ENCODE data around the gene WDCP.
"Not testable (repeated sequence)": the region's sequence is repeated elsewhere in the genome, so short reads cannot be mapped to it uniquely, and the experiment has no call there.

Gene WDCP, protein sequence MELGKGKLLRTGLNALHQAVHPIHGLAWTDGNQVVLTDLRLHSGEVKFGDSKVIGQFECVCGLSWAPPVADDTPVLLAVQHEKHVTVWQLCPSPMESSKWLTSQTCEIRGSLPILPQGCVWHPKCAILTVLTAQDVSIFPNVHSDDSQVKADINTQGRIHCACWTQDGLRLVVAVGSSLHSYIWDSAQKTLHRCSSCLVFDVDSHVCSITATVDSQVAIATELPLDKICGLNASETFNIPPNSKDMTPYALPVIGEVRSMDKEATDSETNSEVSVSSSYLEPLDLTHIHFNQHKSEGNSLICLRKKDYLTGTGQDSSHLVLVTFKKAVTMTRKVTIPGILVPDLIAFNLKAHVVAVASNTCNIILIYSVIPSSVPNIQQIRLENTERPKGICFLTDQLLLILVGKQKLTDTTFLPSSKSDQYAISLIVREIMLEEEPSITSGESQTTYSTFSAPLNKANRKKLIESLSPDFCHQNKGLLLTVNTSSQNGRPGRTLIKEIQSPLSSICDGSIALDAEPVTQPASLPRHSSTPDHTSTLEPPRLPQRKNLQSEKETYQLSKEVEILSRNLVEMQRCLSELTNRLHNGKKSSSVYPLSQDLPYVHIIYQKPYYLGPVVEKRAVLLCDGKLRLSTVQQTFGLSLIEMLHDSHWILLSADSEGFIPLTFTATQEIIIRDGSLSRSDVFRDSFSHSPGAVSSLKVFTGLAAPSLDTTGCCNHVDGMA

GRCh38 chr2:24046930-24047702 lies at the start of gene WDCP:
Gene WDCP (minus strand): TSS chr2:24047391. CDS start chr2:24039494, 7,897 bp downstream.
- peak; percentile 99 for DNase-seq

DNA sequence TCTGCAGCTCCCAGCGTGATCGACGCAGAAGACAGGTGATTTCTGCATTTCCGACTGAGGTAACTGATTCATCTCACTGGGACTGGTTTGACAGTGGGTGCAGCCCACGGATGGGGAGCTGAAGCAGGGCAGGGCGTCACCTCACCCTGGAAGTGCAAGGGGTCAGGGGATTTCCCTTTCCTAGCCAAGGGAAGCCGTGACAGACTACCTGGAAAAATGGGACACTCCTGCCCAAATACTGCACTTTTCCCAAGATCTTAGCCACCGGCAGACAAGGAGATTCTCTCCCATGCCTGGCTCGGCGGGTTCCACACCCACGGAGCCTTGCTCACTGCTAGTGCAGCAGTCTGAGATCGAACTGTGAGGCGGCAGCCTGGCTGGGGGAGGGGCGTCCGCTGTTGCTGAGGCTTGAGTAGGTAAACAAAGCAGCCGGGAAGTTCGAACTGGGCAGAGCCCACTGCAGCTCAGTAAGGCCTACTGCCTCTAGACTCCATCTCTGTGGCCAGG lies 48.0 kb upstream of the WDCP start:
- DNase-seq: not testable (repeated sequence)

- not testable (repeated sequence) for DNase-seq
Measured at GRCh38 chr2:24093270-24093669, 46.1 kb upstream of the WDCP start.

- no peak for DNase-seq
Measured at GRCh38 chr2:24088821-24089359, 41.7 kb upstream of the WDCP start.

- DNase-seq: no peak
Measured at GRCh38 chr2:24087032-24087431, 39.8 kb upstream of the WDCP start.

GRCh38 chr2:24086241-24086640 lies 39.0 kb upstream of the WDCP start:
- DNase-seq: no peak

GRCh38 chr2:24085200-24085489 lies 38.0 kb upstream of the WDCP start:
- DNase-seq: no peak

- DNase-seq: peak; percentile 80
Measured at GRCh38 chr2:24084386-24085199, 37.4 kb upstream of the WDCP start, which contains the start of gene TP53I3. Gene TP53I3 (minus strand): TSS chr2:24084834. CDS start chr2:24084326, 508 bp downstream.

DNA sequence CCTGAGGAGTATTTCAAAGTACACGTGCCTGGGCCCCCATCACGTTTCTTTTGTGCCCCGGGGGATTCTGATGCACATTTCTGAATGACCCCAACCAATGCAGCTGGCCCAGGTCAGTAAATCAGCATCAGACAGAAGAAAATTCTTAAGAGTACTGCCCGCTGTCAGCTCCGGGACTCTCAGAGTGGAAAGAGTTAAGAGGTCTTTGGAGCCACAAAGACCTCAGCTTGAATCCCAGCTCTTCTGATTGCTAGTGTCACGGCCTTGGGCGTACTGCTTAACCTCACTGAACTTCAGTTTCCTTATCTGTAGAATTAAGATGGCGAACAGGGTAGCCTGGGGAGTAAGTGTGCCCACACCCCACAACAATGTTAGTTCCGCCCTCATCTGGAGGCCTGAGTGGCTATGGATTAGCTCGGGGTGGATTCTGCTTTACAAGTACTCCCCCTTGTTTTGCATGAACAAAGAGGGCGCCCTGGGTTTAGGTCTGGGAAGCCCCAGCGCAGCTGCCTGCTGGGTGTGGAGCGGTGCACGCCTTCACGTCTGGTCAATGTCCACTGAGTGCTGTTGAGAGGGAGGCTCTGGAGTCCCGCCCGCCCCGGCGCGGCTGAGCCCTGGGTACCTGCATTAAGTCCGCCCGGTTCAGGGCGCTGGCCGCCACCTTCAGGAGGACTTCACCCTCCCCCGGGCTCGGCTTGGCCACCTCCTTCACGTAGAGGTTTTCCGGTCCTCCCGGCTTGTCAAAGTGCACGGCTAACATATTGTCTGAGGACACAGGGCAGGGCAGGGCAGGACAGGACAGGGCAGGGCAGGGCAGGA lies 36.6 kb upstream of the WDCP start:
- DNase-seq: peak; percentile 98

DNA sequence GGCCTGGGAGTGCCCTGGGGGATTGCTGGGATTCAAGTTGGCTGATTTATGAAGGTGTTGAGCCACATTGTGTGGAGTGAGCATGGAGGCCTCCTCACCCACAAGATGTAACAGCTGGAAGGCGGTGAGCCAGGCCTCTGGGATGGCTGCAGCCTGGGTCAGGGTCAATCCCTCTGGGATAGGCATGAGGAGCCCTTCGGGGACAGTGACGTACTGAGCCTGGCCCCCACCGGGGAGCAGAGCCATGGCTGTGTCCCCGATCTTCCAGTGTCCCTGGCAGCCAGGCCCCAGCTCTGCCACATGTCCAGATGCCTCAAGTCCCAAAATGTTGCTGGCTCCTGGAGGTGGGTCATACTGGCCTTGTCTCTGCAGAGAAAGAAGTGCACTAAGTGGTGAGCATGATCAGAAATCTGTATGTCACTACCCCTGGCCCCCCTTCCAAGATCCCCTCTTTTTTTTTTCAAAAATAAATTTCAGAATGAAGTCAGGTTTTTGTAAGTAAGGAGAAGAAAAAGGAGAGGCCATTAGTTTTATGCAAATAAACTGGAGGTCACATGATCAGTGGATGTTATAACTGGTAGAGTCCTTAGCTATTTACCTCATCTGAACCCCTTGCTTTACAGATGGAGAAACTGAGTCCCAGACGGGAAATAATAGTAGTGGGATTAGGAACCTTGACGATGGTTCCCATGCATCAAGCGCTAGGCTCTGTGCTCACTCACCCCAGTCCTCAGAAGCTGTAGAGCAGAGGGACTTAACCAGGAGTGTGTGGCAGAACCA lies 35.8 kb upstream of the WDCP start:
- no peak for DNase-seq

- DNase-seq: no peak
Measured at GRCh38 chr2:24080701-24081100, 33.5 kb upstream of the WDCP start.

- no peak for DNase-seq
Measured at GRCh38 chr2:24077879-24078278, 30.7 kb upstream of the WDCP start.

- DNase-seq: peak; percentile 35
Measured at GRCh38 chr2:24077535-24077877, 30.3 kb upstream of the WDCP start.

GRCh38 chr2:24076849-24077534 lies 29.8 kb upstream of the WDCP start:
- DNase-seq: peak; percentile 44

GRCh38 chr2:24075915-24076848 lies 29.0 kb upstream of the WDCP start, which contains the start of gene SF3B6:
Gene SF3B6 (minus strand): TSS chr2:24076326. CDS start chr2:24076229, 97 bp downstream.
- peak; percentile 99 for DNase-seq

DNA sequence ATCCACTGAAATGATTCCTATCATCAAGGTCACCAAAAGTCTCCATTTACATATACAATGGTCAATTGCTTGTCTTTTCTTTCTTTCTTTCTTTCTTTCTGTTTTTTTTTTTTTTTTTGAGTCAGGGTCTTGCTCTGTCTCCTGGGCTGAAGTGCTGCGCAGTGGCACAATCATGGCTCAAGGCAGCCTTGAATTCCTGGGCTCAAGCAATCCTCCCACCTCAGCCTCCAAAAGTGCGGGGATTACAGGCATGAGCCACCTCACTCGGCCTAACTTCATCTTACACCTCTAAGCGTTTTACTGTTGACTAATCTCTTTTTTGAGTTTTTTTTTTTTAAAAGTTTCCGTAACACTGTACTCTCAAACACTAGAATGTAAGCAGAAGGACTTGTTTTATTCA lies 28.1 kb upstream of the WDCP start:
- no peak for DNase-seq

GRCh38 chr2:24073816-24074215 lies 26.6 kb upstream of the WDCP start:
- DNase-seq: no peak

GRCh38 chr2:24072259-24072658 lies 25.1 kb upstream of the WDCP start:
- no peak for DNase-seq

DNA sequence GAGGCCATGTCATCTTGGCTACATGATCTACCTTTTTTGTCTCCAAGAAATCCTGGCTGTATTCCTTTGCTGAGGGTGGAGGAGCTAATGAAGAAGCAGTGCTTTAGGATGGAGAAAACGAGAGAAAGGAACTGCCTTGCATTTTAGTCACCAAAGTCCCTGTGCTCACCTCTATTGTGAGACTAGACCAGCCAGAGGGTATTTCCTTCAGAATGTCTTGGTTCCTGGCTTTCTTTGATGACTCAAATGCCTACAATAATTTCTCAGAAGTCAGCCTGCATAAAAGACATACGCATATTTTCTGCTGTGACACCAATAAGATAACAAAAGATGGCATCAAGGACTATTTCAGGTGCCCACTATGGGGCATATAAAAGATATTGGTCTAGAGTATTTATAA lies 18.1 kb upstream of the WDCP start:
- no peak for DNase-seq
